ENCODE data around the gene AP4B1.

DNA sequence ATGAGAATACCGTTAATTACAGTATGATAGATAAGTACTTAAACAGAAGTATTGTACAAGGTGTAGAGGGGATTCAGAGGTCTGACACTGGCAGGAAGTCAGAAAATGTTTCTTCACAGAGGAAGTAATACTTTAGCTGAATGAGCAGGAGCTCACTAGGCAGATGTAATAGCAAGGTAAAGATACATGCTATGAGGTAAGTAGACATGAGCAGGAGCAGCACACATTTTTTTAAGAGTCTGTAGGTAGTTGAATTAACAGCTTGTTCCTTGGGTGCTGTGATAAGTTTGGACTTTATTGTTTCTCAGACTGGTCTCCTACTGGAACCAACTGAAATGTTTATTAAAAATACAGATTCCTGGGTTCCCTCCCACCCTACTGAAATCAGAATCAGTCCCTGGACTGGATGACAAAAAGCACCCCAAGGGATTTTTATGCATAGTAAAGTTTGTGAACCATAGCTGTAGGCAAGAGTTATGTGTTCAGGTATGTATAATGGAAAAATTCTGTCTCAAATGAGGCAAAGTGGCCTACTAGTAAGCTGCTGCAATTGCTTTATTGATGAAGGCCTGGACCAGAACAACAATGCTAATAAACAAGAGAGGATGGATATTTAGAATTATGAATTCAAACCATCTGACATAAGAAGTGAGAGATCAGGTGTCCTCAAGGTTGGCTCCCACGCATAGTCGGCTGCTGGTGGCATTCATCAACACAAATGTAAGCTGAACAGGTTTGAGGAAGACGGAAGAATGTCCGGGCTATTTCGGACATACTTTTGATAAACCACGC is 902 bp downstream of the AP4B1 start:
- TF ChIP-seq POLR2A (IDR thresholded peaks at IDR 0.05; ENCODE audit: low read depth, low read length) = no peak
- TF ChIP-seq PAX5 (IDR thresholded peaks at IDR 0.05; ENCODE audit: insufficient read depth, low read length, severe bottlenecking) = no peak
- TF ChIP-seq SPI1 (IDR thresholded peaks at IDR 0.05; ENCODE audit: low read depth, low read length) = 0 out of 2 replicates have a peak, but pooled peaks have one; percentile 32
